Lower leg skin (tissue), 3 donors: ENCODE data around the gene AEBP1.

Experiments
- CTCF ChIP-seq, 3 donors: fragments of 450-650 bp; IDR thresholded peaks; one replicate each; pipeline ENCODE4 v1.5.1; 2016; ENCODE audit warnings: antibody characterized with exemption in 3 of 3, mild to moderate bottlenecking in 3 of 3, moderate library complexity in 2 of 3
- POLR2A ChIP-seq, 2 donors: fragments of 450-650 bp; IDR thresholded peaks; one replicate each; pipeline ENCODE4 v1.6.1; 2016 to 2017; ENCODE audit warnings: antibody characterized with exemption in 2 of 2, mild to moderate bottlenecking in 1 of 2, moderate library complexity in 1 of 2

- TF ChIP-seq CTCF (IDR thresholded peaks at IDR 0.05) (no peak), POLR2A (IDR thresholded peaks at IDR 0.05) (no peak)
These were observed 46.0 kb upstream of the AEBP1 start for GRCh38 chr7:44057849-44058758.
